Measurements from ENCODE around the gene CETN2.

GRCh38 chrX:152806035-152806434 is 24.5 kb downstream of the CETN2 start:
- TF ChIP-seq, protein P1, sequence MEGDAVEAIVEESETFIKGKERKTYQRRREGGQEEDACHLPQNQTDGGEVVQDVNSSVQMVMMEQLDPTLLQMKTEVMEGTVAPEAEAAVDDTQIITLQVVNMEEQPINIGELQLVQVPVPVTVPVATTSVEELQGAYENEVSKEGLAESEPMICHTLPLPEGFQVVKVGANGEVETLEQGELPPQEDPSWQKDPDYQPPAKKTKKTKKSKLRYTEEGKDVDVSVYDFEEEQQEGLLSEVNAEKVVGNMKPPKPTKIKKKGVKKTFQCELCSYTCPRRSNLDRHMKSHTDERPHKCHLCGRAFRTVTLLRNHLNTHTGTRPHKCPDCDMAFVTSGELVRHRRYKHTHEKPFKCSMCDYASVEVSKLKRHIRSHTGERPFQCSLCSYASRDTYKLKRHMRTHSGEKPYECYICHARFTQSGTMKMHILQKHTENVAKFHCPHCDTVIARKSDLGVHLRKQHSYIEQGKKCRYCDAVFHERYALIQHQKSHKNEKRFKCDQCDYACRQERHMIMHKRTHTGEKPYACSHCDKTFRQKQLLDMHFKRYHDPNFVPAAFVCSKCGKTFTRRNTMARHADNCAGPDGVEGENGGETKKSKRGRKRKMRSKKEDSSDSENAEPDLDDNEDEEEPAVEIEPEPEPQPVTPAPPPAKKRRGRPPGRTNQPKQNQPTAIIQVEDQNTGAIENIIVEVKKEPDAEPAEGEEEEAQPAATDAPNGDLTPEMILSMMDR (IDR thresholded peaks at IDR 0.05; ENCODE audit: low read depth, low read length): no peak
- no peak for TF ChIP-seq EZH2phosphoT487 (IDR thresholded peaks at IDR 0.05; ENCODE audit: low read depth)

All from OCI-LY3 (cell line).